H1 (cell line): ENCODE data around the gene ITPRIPL2. TPM values are rescaled to one million over a fixed set of nuclear protein-coding genes. Genes with fewer than 3 reads are reported as not detected.

Experiments
- CTCF ChIA-PET: fragments of 300-600 bp; sonication (Branson Sonifier 250); formaldehyde crosslinking; loops from one replicate; lab custom pipeline; 2021; ENCODE audit not compliant: partially characterized antibody; lab: Charles Lee
- POLR2A ChIA-PET: fragments of 300-600 bp; sonication (Branson Sonifier 250); formaldehyde crosslinking; loops from one replicate; lab custom pipeline; 2021; ENCODE audit warnings: inconsistent platforms; ENCODE audit not compliant: partially characterized antibody; lab: Charles Lee
- DNase-seq, 2 experiments: peaks; one replicate each; pipeline versions ENCODE4 v3.0.0 to v3.0.0-alpha.2; 2010 to 2022; ENCODE audit warnings: low spot score in 2 of 2, low read depth in 1 of 2, mixed read lengths in 1 of 2
- FAIRE-seq: peaks from 2 replicates; lab custom pipeline; 2011; peaks lifted over from hg19 to GRCh38; lab: Jason Lieb, UNC
- H2AFZ ChIP-seq: 2 replicates; pipeline ENCODE4 v1.8.1; 2012; ENCODE audit warnings: low read length, inconsistent platforms
- H2AK5ac ChIP-seq: 2 replicates; pipeline ENCODE4 v1.6.1; 2013; ENCODE audit warnings: low read depth, low read length
- H2BK120ac ChIP-seq: replicated peaks from 2 replicates; pipeline ENCODE3; 2013; ENCODE audit warnings: low read depth, low read length, inconsistent platforms
- H2BK12ac ChIP-seq: 2 replicates; pipeline ENCODE4 v1.6.1; 2013; ENCODE audit warnings: low read depth, low read length
- H2BK15ac ChIP-seq: 2 replicates; pipeline ENCODE4 v1.6.1; 2013; ENCODE audit warnings: low read length
- H2BK20ac ChIP-seq: 2 replicates; pipeline ENCODE4 v1.6.1; 2013; ENCODE audit warnings: low read length
- H2BK5ac ChIP-seq: 2 replicates; pipeline ENCODE4 v1.6.1; 2013; ENCODE audit warnings: low read depth, low read length
- H3K14ac ChIP-seq: 2 replicates; pipeline ENCODE4 v1.6.1; 2013; ENCODE audit warnings: inconsistent platforms; ENCODE audit not compliant: insufficient read length
- H3K18ac ChIP-seq: 2 replicates; pipeline ENCODE4 v1.6.1; 2013; ENCODE audit warnings: low read length; ENCODE audit errors: extremely low read depth
- H3K23ac ChIP-seq: 2 replicates; pipeline ENCODE4 v1.6.1; 2013; ENCODE audit warnings: inconsistent platforms; ENCODE audit not compliant: insufficient read length
- H3K23me2 ChIP-seq: 2 replicates; pipeline ENCODE4 v1.6.1; 2013; ENCODE audit warnings: low read depth, low read length
- H3K27ac ChIP-seq: 2 replicates; pipeline ENCODE4 v1.6.1; 2011; ENCODE audit warnings: low read depth, low read length, inconsistent platforms
- H3K27me3 ChIP-seq, 4 experiments: replicated peaks in 1 of 4; 1 replicate in 1 of 4; 2 replicates in 3 of 4; pipeline versions ENCODE4 v1.6.1 to v1.8.1; 2011 to 2013; ENCODE audit warnings: low read length in 3 of 4, mild to moderate bottlenecking in 3 of 4, inconsistent platforms in 2 of 4, mixed read lengths in 2 of 4, moderate library complexity in 1 of 4; ENCODE audit not compliant: control insufficient read depth in 3 of 4, insufficient read depth in 3 of 4; ENCODE audit errors: extremely low read depth in 1 of 4
- H3K36me3 ChIP-seq, 4 experiments: 2 replicates each; pipeline versions ENCODE4 v1.6.1 to v1.8.1; 2011 to 2013; ENCODE audit warnings: mild to moderate bottlenecking in 4 of 4, low read length in 3 of 4, moderate library complexity in 2 of 4, control low read depth in 1 of 4, inconsistent platforms in 1 of 4; ENCODE audit not compliant: insufficient read depth in 4 of 4, control insufficient read depth in 2 of 4
- H3K4ac ChIP-seq: replicated peaks from 2 replicates; pipeline ENCODE3; 2013; ENCODE audit warnings: low read length, low read depth, mixed read lengths, inconsistent platforms; ENCODE audit not compliant: insufficient read length
- H3K4me1 ChIP-seq, 4 experiments: replicated peaks in 1 of 4; 1 replicate in 1 of 4; 2 replicates in 3 of 4; pipeline versions ENCODE4 v1.6.1 to v1.8.1; 2011 to 2013; ENCODE audit warnings: low read length in 3 of 4, inconsistent platforms in 2 of 4, mixed read lengths in 1 of 4; ENCODE audit not compliant: insufficient read depth in 4 of 4, control insufficient read depth in 3 of 4
- H3K4me2 ChIP-seq, 2 experiments: 2 replicates each; pipeline versions ENCODE4 v1.6.1 to v1.8.1; 2011 to 2013; ENCODE audit warnings: low read depth in 2 of 2, low read length in 2 of 2, control low read depth in 1 of 2, inconsistent platforms in 1 of 2, mild to moderate bottlenecking in 1 of 2; ENCODE audit not compliant: insufficient read depth in 1 of 2
- H3K4me3 ChIP-seq, 4 experiments: fragments of 200-600, 300-600 bp in 1 of 4; sonication (generic), shearing (Covaris generic), sonication (Bioruptor Twin) in 1 of 4; 2 replicates each; pipeline versions ENCODE4 v1.5.1 to v1.8.1; 2011 to 2016; ENCODE audit warnings: low read length in 4 of 4, low read depth in 3 of 4, control low read depth in 2 of 4, inconsistent platforms in 2 of 4, mild to moderate bottlenecking in 2 of 4, mixed read lengths in 1 of 4, moderate library complexity in 1 of 4; ENCODE audit not compliant: insufficient read depth in 2 of 4; ENCODE audit errors: extremely low read depth in 1 of 4
- H3K56ac ChIP-seq: replicated peaks from 2 replicates; pipeline ENCODE3; 2013; ENCODE audit warnings: low read depth, mild to moderate bottlenecking, mixed read lengths, low read length, inconsistent platforms; ENCODE audit not compliant: insufficient read length
- H3K79me1 ChIP-seq: 2 replicates; pipeline ENCODE4 v1.6.1; 2013; ENCODE audit warnings: low read depth, low read length, control low read depth
- H3K79me2 ChIP-seq, 2 experiments: 2 replicates each; pipeline versions ENCODE4 v1.6.1 to v1.8.1; 2012 to 2013; ENCODE audit warnings: low read length in 2 of 2, mild to moderate bottlenecking in 2 of 2, inconsistent platforms in 1 of 2; ENCODE audit not compliant: insufficient read depth in 2 of 2, control insufficient read depth in 1 of 2
- H3K9ac ChIP-seq, 4 experiments: replicated peaks in 1 of 4; 1 replicate in 1 of 4; 2 replicates in 3 of 4; pipeline versions ENCODE4 v1.6.1 to v1.8.1; 2011 to 2013; ENCODE audit warnings: low read depth in 3 of 4, low read length in 3 of 4, control low read depth in 2 of 4, mild to moderate bottlenecking in 2 of 4, moderate library complexity in 2 of 4, inconsistent platforms in 1 of 4; ENCODE audit errors: extremely low read depth in 1 of 4
- H3K9me3 ChIP-seq, 2 experiments: 2 replicates each; pipeline versions ENCODE4 v1.6.1 to v1.8.1; 2012 to 2013; ENCODE audit warnings: mild to moderate bottlenecking in 2 of 2, moderate library complexity in 2 of 2, control low read depth in 1 of 2, inconsistent platforms in 1 of 2, low read depth in 1 of 2, low read length in 1 of 2, mixed read lengths in 1 of 2; ENCODE audit not compliant: insufficient read depth in 2 of 2
- H4K20me1 ChIP-seq, 2 experiments: replicated peaks in 1 of 2; 2 replicates each; pipeline versions ENCODE3 to v1.8.1; 2011 to 2013; ENCODE audit warnings: inconsistent platforms in 2 of 2, low read length in 2 of 2, mild to moderate bottlenecking in 1 of 2; ENCODE audit not compliant: insufficient read depth in 2 of 2, control insufficient read depth in 1 of 2
- H4K5ac ChIP-seq: 2 replicates; pipeline ENCODE4 v1.6.1; 2013; ENCODE audit warnings: low read length, low read depth, mixed read lengths, inconsistent platforms; ENCODE audit not compliant: insufficient read length
- H4K8ac ChIP-seq: 2 replicates; pipeline ENCODE4 v1.8.0; 2013; ENCODE audit warnings: mild to moderate bottlenecking, moderate library complexity, low read length, inconsistent platforms; ENCODE audit not compliant: insufficient read depth; ENCODE audit errors: extremely low read depth
- H4K91ac ChIP-seq: replicated peaks from 2 replicates; pipeline ENCODE3; 2013; ENCODE audit warnings: low read length, mixed read lengths, inconsistent platforms; ENCODE audit not compliant: insufficient read length
- ASH2L ChIP-seq: fragments of 200-600, 300-600 bp; sonication (generic); IDR thresholded peaks from one replicate; pipeline ENCODE4 v1.7.1; 2017; ENCODE audit warnings: low read length
- ATF3 ChIP-seq: IDR thresholded peaks from 2 replicates; pipeline ENCODE4 v1.6.1; 2011; ENCODE audit warnings: low read depth, mild to moderate bottlenecking, low read length; ENCODE audit not compliant: insufficient read depth
- CEBPB ChIP-seq: IDR thresholded peaks from 2 replicates; pipeline ENCODE4 v1.6.1; 2012; ENCODE audit warnings: low read depth, low read length
- CHD1 ChIP-seq: IDR thresholded peaks from 2 replicates; pipeline ENCODE4 v1.6.1; 2012; ENCODE audit warnings: low read depth, low read length, improper control_type of control experiment
- EZH2 ChIP-seq: fragments of 200-600 bp; sonication (generic); IDR thresholded peaks from 2 replicates; pipeline ENCODE4 v1.7.1; 2012; ENCODE audit warnings: low read depth, mild to moderate bottlenecking, moderate library complexity, low read length, inconsistent platforms; ENCODE audit not compliant: severe bottlenecking
- RAD21 ChIP-seq, 2 experiments: IDR thresholded peaks in 1 of 2; conservative IDR thresholded peaks in 1 of 2; 2 replicates each; pipeline ENCODE4 v1.6.1; 2011; ENCODE audit warnings: low read depth in 2 of 2, low read length in 2 of 2, improper control_type of control experiment in 1 of 2, inconsistent platforms in 1 of 2, mild to moderate bottlenecking in 1 of 2, moderate library complexity in 1 of 2
- RFX5 ChIP-seq: IDR thresholded peaks from 2 replicates; pipeline ENCODE4 v1.6.1; 2011; ENCODE audit warnings: low read depth, low read length, improper control_type of control experiment, borderline replicate concordance
- WGBS, 2 experiments: shearing (Covaris generic) in 1 of 2; methylation state at CpG; one replicate each; pipeline versions ENCODE4 v1.1.6 to v1.1.7; 2013 to 2015; ENCODE audit warnings: low lambda C conversion rate in 2 of 2, mixed read lengths in 2 of 2, inconsistent platforms in 1 of 2, low coverage in 1 of 2, missing lambda C conversion rate in 1 of 2; ENCODE audit not compliant: insufficient replicate concordance in 2 of 2, insufficient coverage in 1 of 2, insufficient read length in 1 of 2; ENCODE audit errors: extremely low coverage in 1 of 2, missing lambda C conversion rate in 1 of 2; 5-methylcytosine and 5-hydroxymethylcytosine counted together
- polyA plus RNA-seq, 7 experiments: library from polyadenylated mRNA; depleted of rRNA in 3 of 7; stranded (reverse) in 5 of 7; unstranded in 2 of 7; fragments of >200 nt in 5 of 7; fragments of 200-250 nt in 2 of 7; gene quantifications; 1 replicate in 5 of 7; 2 replicates in 1 of 7; 4 replicates in 1 of 7; pipeline versions ENCODE4 v1.2.1 to v1.2.3, GENCODE V29; 2011 to 2013; ENCODE audit warnings: missing spikeins in 2 of 7, mixed read lengths in 2 of 7
- total RNA-seq: library from RNA; stranded (reverse); fragmentation: NEBNext Ultra II Directional; extraction: Animal tissue kit (Norgen Biotek cat#: 25700); gene quantifications from 2 replicates; pipeline ENCODE4 v1.2.1, GENCODE V29; 2021

ITPRIPL2 gene
- total and polyA plus RNA-seq, 2 of the 8 experiments (the other 6 are each of a cell fraction or from before 2014, with no cell fraction given), result 1.1 to 3.4 TPM

GRCh38 chr16:19127674-19128131 is 13.9 kb downstream of the ITPRIPL2 start:
- no peak overlapping the region for H2AFZ ChIP-seq
- H2BK12ac ChIP-seq, result no peak overlapping the region
- no peaks in the 10 kb centered on the region for H3K36me3 ChIP-seq
- no peak overlapping the region for H3K23ac ChIP-seq
- H4K20me1 ChIP-seq, result no peaks in the 10 kb centered on the region
- no peaks in the 10 kb centered on the region for H3K79me2 ChIP-seq
- ChIA-PET CTCF (interaction anchor here (1.5 to 2.3 kb wide), 2 partner anchors 10 to 12 kb away, joined by 4 to 10 read pairs; no protein-coding TSS in a partner anchor), POLR2A (interaction anchor here (0.6 kb wide), 1 partner anchor 143 kb away, joined by 3 read pairs; no protein-coding TSS in a partner anchor)
- no peak overlapping the region for H2BK5ac ChIP-seq
- H2BK15ac ChIP-seq, result no peak overlapping the region
- H3K9me3 ChIP-seq, result peaks cover 3 to 6% of the 10 kb centered on the region in 2 experiments; a peak in 3 of 4 replicates
- no peaks in the 10 kb centered on the region for H3K23me2 ChIP-seq
- H3K27me3 ChIP-seq, result no peaks in the 10 kb centered on the region
- no peak overlapping the region for H4K91ac ChIP-seq
- DNase-seq (no peak), FAIRE-seq (no peak)
- H3K18ac ChIP-seq, result no peak overlapping the region
- no peak overlapping the region for H3K56ac ChIP-seq
- H3K79me1 ChIP-seq, result no peaks in the 10 kb centered on the region
- H3K27ac ChIP-seq, result no peak overlapping the region
- H3K4me3 ChIP-seq, result no peak overlapping the region
- no peak overlapping the region for H2BK20ac ChIP-seq
- H3K4me1 ChIP-seq, result peaks cover 0 to 11% (median 4%) of the 10 kb centered on the region in 4 experiments; a peak in 5 of 7 replicates
- H3K4ac ChIP-seq, result no peak overlapping the region
- H3K9ac ChIP-seq, result no peak overlapping the region
- H2BK120ac ChIP-seq, result no peak overlapping the region
- no peak overlapping the region for H4K5ac ChIP-seq
- H3K4me2 ChIP-seq, result no peak overlapping the region
- H3K14ac ChIP-seq, result no peak overlapping the region
- 97% methylated on average over 3 of the region's 3 CpGs; no CpG with 5 or more reads in 1 of the 2 experiments for WGBS, 2 experiments
- no peak overlapping the region for H2AK5ac ChIP-seq
- no peak overlapping the region for H4K8ac ChIP-seq
- TF ChIP-seq RAD21 (IDR thresholded peaks at IDR 0.05 in 1 of 2, conservative IDR thresholded peaks at IDR 0.05 in 1 of 2; ENCODE audit: low read depth in 2 of 2, low read length in 2 of 2) (no peak), CHD1 (no peak), CEBPB (no peak), ASH2L (no peak), RFX5 (no peak), EZH2 (no peak), ATF3 (no peak)
